ENCODE data around the gene PHETA2.
A peak's percentile ranks its signal among the peaks of the same experiment; 100 is the strongest.
"Not testable (repeated sequence)": the region's sequence is repeated elsewhere in the genome, so short reads cannot be mapped to it uniquely, and the experiment has no call there.

The PHETA2 gene

DNA sequence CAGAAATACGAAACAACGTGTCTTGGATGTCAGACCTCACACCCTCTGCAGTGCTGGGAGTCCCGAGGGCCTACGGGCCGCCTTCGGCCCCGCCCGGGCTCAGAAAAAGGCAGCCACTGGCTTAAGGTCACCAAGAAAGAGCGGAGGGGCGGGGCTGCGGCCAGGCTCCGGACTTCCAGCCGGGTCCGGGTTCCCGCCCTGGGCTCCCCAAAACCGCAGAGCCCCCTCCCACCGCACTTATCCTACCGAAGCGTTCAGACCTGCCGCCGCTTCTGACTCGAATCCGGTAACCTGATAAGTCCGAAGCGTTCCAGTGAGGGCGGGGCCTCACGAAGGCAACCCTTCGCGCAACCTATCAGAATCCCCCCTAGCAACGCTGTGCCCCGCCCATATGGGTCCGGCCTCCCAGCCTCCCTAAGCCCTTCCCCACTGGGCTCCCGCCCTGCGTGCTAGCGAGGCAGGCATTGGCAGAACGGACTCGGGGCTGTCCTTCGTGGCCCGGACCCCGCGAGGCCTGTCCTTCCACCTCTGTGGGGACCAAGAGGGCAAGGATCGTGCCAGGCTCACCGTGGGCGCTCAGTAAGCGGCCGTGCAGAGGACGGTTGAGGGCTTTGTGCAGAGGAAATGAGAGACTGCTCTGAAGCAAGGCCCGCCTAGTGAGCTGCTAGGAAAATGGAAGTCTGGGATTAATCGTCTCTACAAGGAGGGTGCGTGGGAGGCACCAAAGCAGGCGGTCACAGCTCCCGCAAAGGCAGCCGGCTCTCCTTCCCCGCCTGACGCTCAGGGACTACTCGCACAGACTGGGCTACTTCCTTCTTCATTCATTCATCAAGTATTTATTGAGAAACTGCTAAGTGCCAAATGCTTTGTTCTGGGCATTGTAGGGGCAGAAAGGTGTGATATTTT lies 3.3 kb upstream of the PHETA2 start, which contains the start of gene NAGA:
NAGA (minus strand) TSS at position 296 of the 906 bp plus-strand sequence. CDS start 515 bp downstream, outside the sequence.
- peak; percentile 95 for DNase-seq

- DNase-seq = not testable (repeated sequence)
Observed at GRCh38 chr22:42071508-42071907, 2.5 kb upstream of the PHETA2 start.

DNA sequence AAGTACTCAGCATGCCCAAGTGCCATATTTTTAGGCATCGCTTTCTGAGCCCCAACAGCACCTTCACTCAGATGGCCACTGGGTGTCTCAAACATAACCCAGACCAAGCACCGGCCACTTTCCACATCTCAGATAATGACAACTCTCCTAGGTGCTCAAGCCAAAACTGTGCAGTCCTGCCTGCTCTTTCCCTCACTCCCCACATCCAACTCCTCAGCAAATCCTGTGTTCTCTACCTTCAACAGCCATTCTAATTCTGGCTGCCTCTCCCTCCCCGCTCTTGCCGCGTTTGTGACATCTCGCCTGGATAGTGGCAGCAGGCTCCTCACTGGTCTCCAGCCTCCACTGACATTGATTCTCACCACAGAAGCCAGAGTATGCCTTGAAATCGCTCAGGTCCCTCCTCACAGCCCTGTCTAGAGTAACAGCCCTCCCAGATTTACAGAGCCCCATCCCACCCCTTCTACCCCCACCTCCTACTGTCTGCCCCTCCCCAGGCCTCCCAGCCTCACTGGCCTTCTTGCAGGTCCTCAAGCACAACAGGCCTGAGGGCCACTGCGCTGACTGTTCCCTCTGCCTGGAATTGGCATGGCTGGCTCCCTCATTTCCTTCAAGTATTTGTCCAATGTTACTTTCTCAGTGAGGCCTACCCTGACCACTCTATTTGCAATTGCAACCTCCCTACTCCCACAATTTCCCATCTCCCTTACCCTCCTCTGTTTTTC lies 1.3 kb upstream of the PHETA2 start:
- no peak for DNase-seq

DNA sequence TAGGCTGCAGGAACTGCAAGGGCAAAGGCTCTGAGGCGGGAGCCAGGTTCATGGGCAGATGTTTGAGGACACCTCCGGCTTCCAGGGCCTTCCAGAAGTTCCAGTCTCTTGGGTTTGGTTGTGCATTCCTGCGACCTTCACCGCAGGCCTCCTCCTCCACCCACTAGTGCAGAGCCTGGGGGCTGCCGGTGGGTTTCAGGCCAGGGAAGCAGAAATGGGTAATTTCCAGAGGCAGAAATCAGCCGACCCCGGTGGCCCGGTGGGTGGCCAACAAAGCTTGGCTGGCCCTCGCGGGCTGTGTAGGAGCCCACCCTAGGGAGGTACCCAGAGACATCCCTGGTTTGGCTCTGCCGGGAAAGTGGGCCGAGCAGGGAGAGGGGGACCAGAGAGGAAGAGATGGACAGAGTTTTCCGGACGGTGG lies 417 bp upstream of the PHETA2 start:
- no peak for DNase-seq

DNA sequence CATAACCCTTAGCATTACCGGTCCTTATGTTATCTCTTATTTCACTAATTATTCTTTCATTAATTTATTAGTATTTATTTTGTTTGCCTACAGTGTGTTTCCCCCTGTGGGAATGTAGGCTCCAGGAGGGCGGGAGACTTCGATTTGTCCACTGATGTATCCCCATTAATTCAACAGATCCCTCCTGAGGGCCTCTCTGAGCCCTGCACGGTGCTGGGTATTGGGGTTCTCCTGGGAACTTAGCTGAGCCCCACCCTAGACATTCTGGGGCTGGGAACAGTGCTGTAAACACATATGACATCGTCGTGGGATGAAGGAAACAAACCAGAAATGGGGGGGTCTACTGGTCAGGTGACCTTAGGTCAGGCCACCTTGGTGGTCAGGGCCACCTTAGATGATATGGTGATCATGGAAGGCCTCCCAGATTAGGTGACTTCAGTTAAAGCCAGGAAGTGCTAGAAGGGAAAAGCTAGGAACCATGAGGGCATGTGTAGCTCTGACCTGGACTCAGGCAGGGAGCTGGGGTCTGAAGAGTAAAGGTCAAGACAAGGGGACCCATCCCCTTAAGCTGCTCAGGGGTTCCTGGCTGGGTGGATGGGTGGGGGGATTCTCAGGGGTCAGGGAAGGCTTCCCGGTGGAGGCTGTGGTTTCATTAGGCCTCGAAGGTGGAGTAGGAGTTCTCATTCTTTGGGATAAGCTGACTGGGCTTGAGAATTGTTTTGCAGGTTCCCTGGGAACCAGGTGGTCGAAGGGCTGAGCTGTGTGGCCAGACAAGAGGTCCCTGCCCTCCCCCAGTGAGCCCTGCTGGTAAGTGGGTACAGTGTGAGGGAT lies 1.0 kb downstream of the PHETA2 start:
- no peak for DNase-seq

- no peak for DNase-seq
Observed at GRCh38 chr22:42076764-42077485, 2.9 kb downstream of the PHETA2 start.

DNA sequence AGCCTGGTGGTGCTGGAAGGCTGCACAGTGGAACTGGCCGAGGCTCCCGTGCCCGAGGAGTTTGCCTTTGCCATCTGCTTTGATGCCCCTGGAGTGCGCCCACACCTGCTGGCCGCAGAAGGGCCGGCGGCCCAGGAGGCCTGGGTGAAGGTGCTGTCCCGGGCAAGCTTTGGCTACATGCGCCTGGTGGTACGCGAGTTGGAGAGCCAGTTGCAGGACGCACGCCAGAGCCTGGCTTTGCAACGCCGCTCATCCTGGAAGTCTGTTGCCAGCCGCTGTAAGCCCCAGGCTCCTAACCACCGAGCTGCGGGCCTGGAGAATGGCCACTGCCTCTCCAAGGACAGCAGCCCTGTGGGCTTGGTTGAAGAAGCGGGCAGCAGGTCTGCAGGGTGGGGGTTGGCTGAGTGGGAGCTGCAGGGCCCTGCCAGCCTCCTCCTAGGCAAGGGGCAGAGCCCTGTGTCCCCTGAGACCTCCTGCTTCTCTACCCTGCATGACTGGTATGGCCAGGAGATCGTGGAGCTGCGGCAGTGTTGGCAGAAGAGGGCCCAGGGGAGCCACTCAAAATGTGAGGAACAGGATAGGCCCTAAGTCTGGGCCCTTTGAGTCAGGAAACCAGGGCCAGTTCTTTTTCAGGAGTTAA lies 3.6 kb downstream of the PHETA2 start:
- DNase-seq = peak; percentile 14

GRCh38 chr22:42078469-42079318 lies 4.6 kb downstream of the PHETA2 start:
- no peak for DNase-seq

DNA sequence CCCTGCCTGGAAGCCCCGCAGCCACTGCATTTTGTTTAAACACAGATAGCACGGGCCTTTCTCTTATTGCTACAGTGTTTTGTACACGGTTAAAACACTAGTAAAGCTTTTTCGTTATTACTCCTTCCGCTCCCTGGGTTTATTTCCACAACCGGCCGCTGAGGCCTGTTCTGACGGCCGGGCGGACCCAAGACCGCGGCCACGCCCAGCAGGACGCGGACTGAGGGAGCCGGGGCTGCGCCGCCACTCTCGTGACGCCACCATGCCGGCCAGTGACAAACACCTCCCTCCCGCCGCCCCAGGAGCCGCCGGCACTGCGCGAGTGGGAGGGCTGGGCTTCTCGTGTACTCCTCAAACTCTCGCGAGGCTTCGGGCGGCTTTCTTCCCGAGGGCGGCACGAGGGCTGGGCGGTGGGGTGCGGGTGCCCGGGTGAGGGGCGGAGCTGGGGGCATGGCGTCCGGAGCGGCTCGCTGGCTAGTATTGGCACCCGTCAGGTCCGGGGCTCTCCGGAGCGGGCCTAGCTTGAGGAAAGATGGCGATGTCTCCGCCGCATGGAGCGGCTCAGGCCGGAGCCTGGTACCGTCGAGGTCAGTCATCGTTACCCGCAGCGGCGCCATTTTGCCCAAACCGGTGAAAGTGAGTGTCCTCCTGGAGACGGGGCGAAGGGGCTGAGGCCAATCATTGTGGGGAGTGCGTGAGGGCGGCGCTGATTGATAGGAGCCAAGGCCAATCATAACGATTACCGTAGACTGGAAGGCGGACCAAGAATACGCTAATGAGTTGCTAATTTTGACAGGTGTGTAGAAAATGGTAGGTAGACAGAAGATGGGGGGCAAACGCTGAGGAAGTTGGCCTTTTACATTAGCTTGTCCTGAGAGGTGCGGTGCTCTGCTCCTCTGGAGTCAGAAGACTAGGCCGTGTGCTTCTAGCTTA lies 5.5 kb downstream of the PHETA2 start, which contains the start of gene SMDT1:
SMDT1 (plus strand) TSS at position 382 of the 933 bp plus-strand sequence; CDS start at position 451, 69 bp downstream.
- peak; percentile 96 for DNase-seq

- no peak for DNase-seq
Observed at GRCh38 chr22:42080287-42080686, 6.2 kb downstream of the PHETA2 start.

DNA sequence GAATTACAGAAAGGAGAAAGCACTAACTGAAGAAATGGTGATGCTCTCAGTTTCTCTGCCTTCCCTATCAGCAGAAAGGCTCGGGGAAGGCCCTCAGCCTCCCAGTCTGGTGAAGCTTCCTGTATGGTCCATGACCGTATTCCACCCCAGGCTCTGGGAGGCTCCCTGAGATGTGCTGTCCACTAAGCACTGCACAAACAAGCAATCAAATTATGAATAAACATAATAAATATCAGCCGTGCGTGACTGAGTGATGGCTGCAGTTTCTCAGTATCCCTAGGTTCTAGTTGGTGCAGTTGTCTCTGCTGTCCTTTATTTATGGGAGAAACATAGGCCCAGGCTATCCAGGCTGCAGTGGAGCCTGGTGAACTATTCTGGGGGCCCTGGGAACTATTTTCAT lies 9.1 kb downstream of the PHETA2 start:
- DNase-seq = no peak

- no peak for DNase-seq
Observed at GRCh38 chr22:42084874-42085273, 10.8 kb downstream of the PHETA2 start.

DNA sequence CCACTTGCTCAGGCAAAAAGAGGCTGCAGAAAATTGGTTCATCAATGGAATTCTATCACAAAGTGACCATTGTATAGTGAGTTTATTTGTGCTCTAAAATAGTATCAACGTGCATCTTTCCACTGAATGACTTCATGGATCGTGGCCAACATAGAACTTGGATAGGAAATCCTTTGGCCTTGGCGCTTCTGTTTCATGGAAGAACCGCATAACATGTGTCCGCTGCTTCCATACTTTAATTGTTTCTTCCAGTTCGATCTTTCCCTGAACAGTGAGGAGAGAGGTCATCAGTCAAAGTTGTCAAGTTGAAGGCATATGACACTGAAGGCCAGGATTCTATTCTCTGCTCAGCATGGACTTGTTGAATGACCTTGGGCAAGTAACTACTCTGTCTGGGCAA lies 12.0 kb downstream of the PHETA2 start:
- DNase-seq = no peak

- DNase-seq = peak; percentile 98
Observed at GRCh38 chr22:42090596-42091454, 16.8 kb downstream of the PHETA2 start, which contains the start of gene NDUFA6. Gene NDUFA6, minus strand, starts transcription at chr22:42090772. Its CDS starts 28 bp downstream, at chr22:42090744.

DNA sequence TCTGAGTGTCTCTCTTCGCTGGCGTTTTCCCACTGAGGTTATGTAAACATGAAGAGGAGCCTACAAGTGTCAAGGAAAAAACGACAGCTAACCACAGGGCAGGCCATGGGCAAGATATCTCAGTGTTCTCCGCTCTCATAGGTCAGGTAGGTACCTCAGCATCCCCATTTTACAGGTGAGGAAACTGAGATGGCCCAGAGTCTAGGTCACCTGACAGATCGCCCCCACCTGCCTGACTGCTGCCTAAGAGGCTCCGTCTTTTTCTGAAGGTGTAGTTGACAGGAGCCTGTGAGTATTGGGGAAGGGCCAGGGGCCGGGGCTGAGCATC lies 17.4 kb downstream of the PHETA2 start:
- DNase-seq = no peak

- no peak for DNase-seq
Observed at GRCh38 chr22:42101199-42101598, 27.2 kb downstream of the PHETA2 start.

- DNase-seq = not testable (repeated sequence)
Observed at GRCh38 chr22:42104332-42104860, 30.3 kb downstream of the PHETA2 start.

DNA sequence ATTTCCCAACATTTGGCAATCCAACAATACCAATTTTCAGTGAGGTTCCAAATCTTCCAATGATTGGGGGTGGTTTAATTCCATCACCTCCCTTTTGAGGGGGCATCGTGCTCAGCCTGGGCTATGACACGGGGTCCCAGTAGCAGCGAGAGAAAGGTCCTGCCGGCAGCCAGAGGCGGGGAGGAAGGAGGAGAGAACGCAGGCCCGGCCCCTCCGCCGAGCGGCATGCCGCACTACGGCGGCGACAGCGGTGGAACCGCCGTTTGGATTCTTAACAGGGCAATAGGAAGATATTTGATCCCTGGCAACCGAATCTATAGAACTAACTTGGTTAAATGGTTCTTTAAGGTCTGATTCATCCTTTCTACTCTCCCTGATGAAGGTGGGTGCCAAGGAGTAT lies 34.8 kb downstream of the PHETA2 start:
- DNase-seq = no peak

Measured in DMS153 (cell line).